Aorta (tissue), 5 donors: ENCODE measurements around the gene PRRC2B. TPM values are rescaled to one million over a fixed set of nuclear protein-coding genes. Genes with fewer than 3 reads are reported as not detected.

Experiments used
- ATAC-seq: fragments of 200-7000 bp; cut with Tn5 transposase; one replicate; pipeline ENCODE4 v1.9.1; 2022; ENCODE audit warnings: moderate library complexity; ENCODE audit not compliant: low FRiP score
- DNase-seq, 2 donors: peaks; one replicate each; pipeline ENCODE4 v3.0.0-alpha.2; 2020
- H3K27ac ChIP-seq, 2 donors: one replicate each; pipeline ENCODE4 v1.5.1; 2013; ENCODE audit warnings: low read length in 2 of 2, mild to moderate bottlenecking in 2 of 2, moderate library complexity in 2 of 2, control low read depth in 1 of 2, inconsistent platforms in 1 of 2, low read depth in 1 of 2
- H3K27me3 ChIP-seq, 2 donors: one replicate each; pipeline ENCODE4 v1.6.1; 2013; ENCODE audit warnings: control low read depth in 1 of 2, low read length in 1 of 2, mild to moderate bottlenecking in 1 of 2, moderate library complexity in 1 of 2; ENCODE audit not compliant: insufficient read depth in 2 of 2, control insufficient read depth in 1 of 2
- H3K36me3 ChIP-seq, 2 donors: one replicate each; pipeline ENCODE4 v1.6.1; 2013; ENCODE audit warnings: control low read depth in 1 of 2, low read length in 1 of 2, mild to moderate bottlenecking in 1 of 2; ENCODE audit not compliant: insufficient read depth in 2 of 2, control insufficient read depth in 1 of 2
- H3K4me1 ChIP-seq, 2 donors: one replicate each; pipeline ENCODE4 v1.6.1; 2013; ENCODE audit warnings: low read length in 2 of 2, control low read depth in 1 of 2, mild to moderate bottlenecking in 1 of 2, moderate library complexity in 1 of 2; ENCODE audit not compliant: insufficient read depth in 2 of 2, control insufficient read depth in 1 of 2
- H3K4me3 ChIP-seq, 2 donors: one replicate each; pipeline ENCODE4 v1.5.1; 2013; ENCODE audit warnings: low read length in 2 of 2, control low read depth in 1 of 2, mild to moderate bottlenecking in 1 of 2
- H3K9me3 ChIP-seq: one replicate; pipeline ENCODE4 v1.6.1; 2013; ENCODE audit warnings: mild to moderate bottlenecking, low read length; ENCODE audit not compliant: control insufficient read depth
- WGBS, 2 donors: extraction: QIAGEN DNeasy Blood & Tissue Kit; methylation state at CpG; one replicate each; pipeline ENCODE4 v1.1.7; 2013; 5-methylcytosine and 5-hydroxymethylcytosine counted together
- intact Hi-C, 2 donors: fragments of 100-400 bp; cut with DNase I; formaldehyde crosslinking; loops; one replicate each; pipeline versions ENCODE4 v1.14.2 to v1.15.0; 2022
- polyA plus RNA-seq, 2 donors: library from polyadenylated mRNA; stranded (reverse); fragments of 200-250 nt; gene quantifications; one replicate each; pipeline ENCODE4 v1.2.3, GENCODE V29; 2013
- total RNA-seq, 2 donors: library from RNA; stranded (reverse); fragmentation: NEBNext Ultra II Directional; extraction: Animal tissue kit (Norgen Biotek cat#: 25700); gene quantifications; one replicate each; pipeline ENCODE4 v1.2.1, GENCODE V29; 2021
- donor health status: healthy with polysubstance abuse.
- donor health status: Bipolar disorder and iron deficiency.
- donor health status: DM: no; HTN: no; CAD: no.
- donor health status: DM: no; HTN: no; CAD: no.
- donor health status: DM: yes; HTN: yes; CAD: no.

The PRRC2B gene
- total and polyA plus RNA-seq, 4 donors: 23.9 to 263 (median 125) TPM

GRCh38 chr9:131530920-131531832 is 137.3 kb downstream of the PRRC2B start, which contains the start of gene UCK1:
UCK1 (minus strand) TSS chr9:131531263; CDS start chr9:131531174, 89 bp downstream.
- peak within 1 kb of the TSS in 1 of 2 donors; percentile 30 for H3K27ac ChIP-seq
- no peaks in the 10 kb centered on the region for H3K9me3 ChIP-seq
- WGBS, 2 donors: 5 to 6% methylated on average over 61 to 103 of the region's 103 CpGs
- intact Hi-C loops: no loop called here
- no peaks in the 10 kb centered on the region for H3K4me1 ChIP-seq
- DNase-seq (peak; percentile 88 to 92), ATAC-seq (peak; percentile 96)
- H3K36me3 ChIP-seq: peaks cover 0 to 2% of the 10 kb centered on the region in 2 donors
- H3K27me3 ChIP-seq: no peaks in the 10 kb centered on the region
- peak within 1 kb of the TSS; percentile 80 to 98 for H3K4me3 ChIP-seq

DNA sequence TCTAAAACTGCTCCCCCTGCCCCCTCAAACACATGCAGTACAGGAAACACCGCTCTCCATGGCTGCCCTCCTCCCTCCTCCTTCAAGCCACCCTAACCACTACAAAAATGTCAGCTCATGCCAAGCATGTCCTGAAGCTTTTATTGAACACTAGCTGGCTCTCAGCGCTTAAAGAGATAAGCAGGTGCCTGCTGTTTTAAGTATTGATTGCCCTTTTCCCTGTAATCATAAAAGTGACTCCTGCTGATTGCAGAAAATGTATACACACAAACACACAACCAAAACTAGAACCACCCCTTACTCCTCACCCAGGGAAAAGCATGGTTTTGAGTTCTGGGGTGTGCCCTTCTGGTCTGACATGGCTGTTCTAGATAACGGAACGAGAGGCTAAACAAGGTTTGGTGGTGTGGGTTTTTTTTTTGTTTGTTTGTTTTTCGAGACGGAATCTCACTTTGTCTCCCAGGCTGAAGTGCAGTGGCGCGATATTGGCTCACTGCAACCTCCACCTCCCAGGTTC is 140.9 kb downstream of the PRRC2B start:
- 63 to 65% methylated on average over 8 of the region's 8 CpGs for WGBS, 2 donors
- Histone ChIP-seq H3K27me3 (no peaks in the 10 kb centered on the region), H3K27ac (no peak overlapping the region), H3K4me3 (no peak overlapping the region), H3K9me3 (no peaks in the 10 kb centered on the region), H3K36me3 (no peaks in the 10 kb centered on the region), H3K4me1 (no peaks in the 10 kb centered on the region)
- DNase-seq (no peak), ATAC-seq (no peak)
- intact Hi-C loops: no loop called here

- WGBS, 2 donors: 94% methylated on average over 19 of the region's 19 CpGs
- Histone ChIP-seq H3K36me3 (no peaks in the 10 kb centered on the region), H3K27ac (no peak overlapping the region), H3K4me3 (no peak overlapping the region), H3K9me3 (no peaks in the 10 kb centered on the region), H3K4me1 (no peaks in the 10 kb centered on the region), H3K27me3 (no peaks in the 10 kb centered on the region)
- no peak for DNase-seq
- intact Hi-C loops: no loop called here
- ATAC-seq: no peak
Observed at GRCh38 chr9:131537946-131538345, 144.1 kb downstream of the PRRC2B start.

DNA sequence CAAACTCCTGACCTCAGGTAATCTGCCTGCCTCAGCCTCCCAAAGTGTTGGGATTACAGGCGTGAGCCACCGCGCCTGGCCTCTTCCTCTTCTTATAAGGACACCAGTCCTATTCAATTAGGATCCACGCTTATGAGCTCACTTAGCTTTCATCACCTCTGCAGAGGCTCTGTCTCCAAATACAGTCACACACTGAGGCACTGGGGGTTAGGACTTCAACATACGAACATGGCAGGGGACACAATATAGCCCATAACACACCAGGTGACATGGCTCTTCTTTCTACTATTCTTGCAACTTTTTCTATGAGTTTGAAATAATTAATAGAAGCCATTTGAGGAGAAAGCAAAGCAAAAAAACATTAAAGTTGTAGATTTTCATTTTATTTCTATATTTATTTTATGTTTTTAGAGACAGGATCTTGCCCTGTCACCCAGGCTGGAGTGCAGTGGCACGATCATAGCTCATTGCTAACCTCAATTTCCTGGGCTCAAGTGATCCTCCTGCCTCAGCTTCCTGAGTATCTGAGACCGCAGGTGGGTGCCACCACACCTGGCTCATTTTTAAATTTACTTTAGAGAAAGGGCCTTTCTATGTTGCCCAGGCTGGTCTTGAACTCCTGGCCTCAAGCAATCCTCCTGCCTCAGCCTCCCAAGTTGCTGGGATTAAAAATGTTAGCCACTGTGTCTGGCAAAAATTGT is 145.5 kb downstream of the PRRC2B start:
- 87 to 89% methylated on average over 7 of the region's 7 CpGs for WGBS, 2 donors
- H3K4me1 ChIP-seq: no peaks in the 10 kb centered on the region
- no peak for DNase-seq
- intact Hi-C loops: no loop called here
- H3K36me3 ChIP-seq: no peaks in the 10 kb centered on the region
- ATAC-seq: no peak
- H3K9me3 ChIP-seq: peaks cover 7% of the 10 kb centered on the region
- no peak overlapping the region for H3K27ac ChIP-seq
- H3K27me3 ChIP-seq: no peaks in the 10 kb centered on the region
- no peak overlapping the region for H3K4me3 ChIP-seq

DNA sequence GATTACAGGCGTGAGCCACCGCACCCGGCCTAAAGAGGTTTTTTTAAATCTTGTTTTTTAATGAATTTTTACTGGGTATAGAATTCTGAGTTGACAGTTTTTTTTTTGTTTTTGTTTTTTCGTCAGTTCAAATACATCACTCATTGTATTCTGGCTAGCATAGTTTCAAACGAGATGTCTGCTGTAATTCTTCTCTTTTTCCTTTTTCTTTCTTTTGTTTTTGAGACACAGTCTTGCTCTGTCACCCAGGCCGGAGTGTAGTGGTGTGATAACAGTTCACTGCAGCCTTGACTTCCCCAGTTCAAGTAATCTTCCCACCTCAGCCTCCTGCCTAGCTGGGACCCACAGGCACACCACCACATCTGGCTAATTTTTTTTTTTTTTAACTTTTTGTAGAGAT is 149.3 kb downstream of the PRRC2B start:
- Histone ChIP-seq H3K27me3 (no peaks in the 10 kb centered on the region), H3K27ac (no peak overlapping the region), H3K36me3 (no peaks in the 10 kb centered on the region), H3K9me3 (peaks cover 8% of the 10 kb centered on the region), H3K4me1 (no peaks in the 10 kb centered on the region), H3K4me3 (no peak overlapping the region)
- WGBS, 2 donors: 91 to 93% methylated on average over 6 of the region's 6 CpGs
- DNase-seq: no peak
- intact Hi-C loops: no loop called here
- ATAC-seq: no peak

DNA sequence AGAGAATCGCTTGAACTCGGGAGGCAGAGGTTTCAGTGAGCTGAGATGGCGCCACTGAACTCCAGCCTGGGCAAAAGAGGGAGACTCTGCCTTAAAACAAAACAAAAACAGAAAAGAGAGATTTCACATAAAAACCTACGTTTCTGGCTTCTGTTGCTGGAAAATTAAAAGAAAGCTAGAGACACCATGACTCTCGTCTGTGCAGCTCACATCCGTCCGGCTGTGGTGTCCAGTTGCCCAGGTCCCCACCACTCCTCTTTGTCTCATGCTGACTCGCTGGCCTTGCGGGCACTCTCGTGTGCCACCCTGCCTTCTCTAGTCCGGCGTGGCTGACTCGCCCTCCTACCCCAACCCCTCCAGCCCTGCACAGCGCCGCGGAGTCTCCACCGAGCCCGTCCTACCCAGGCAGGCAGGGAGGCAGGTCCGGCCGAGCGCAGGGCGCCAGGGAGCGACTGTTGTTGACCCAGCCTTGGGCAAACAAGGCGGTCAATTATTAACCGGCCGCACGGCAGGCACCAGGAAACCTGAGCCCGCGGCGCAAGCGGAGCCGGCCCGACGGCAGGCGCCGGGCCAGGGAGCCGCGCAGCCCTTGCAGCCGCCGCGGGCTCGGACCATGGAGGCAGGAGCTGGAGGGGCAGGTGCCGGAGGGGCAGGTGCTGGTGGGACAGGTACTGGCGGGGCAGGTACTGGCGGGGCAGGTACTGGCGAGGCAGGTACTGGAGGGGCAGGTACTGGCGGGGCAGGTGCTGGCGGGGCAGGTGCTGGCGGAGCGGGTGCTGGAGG is 151.3 kb downstream of the PRRC2B start, which contains the start of gene PRRT1B:
Gene PRRT1B, plus strand, starts transcription at position 521 of the 783 bp plus-strand sequence. Its CDS starts 93 bp downstream, at position 614.
- Histone ChIP-seq H3K9me3 (peaks cover 8% of the 10 kb centered on the region), H3K4me1 (no peaks in the 10 kb centered on the region), H3K36me3 (no peaks in the 10 kb centered on the region), H3K27ac (no peak within 1 kb of the TSS), H3K27me3 (no peaks in the 10 kb centered on the region), H3K4me3 (no peak within 1 kb of the TSS)
- 13 to 16% methylated on average over 47 to 50 of the region's 50 CpGs for WGBS, 2 donors
- ATAC-seq (no peak), DNase-seq (peak in 1 of 2 donors; percentile 35)
- intact Hi-C loops: no loop called here

DNA sequence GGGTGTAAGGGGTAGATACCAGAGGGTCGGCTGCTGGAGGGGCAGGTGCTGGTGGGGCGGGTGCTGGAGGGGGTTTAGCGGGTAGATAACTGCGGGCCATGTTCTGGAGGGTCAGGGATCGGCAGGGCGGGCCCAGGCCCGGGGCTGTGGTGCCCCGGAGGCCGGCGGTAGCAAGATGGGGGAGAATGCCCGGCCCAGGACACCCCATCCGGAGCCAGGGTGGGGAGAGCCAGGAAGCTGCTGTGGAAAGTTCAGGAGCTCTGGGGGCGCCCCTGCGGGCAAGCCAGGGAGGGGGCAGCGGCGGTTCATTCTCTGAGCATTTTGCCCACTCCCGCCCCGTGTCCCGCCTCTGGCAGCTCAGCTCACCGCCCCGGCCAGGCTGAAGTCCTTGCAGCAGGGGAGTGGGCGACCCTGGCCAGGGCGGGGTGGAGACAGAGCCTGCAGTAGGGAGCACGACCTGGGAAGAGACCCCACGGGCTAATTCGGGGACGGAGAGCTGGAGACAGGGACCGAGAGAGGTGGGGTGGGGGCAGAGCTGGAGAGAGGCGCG is 152.0 kb downstream of the PRRC2B start:
- H3K27ac ChIP-seq: no peak overlapping the region
- WGBS, 2 donors: 2 to 3% methylated on average over 28 to 30 of the region's 30 CpGs
- H3K4me3 ChIP-seq: no peak overlapping the region
- no peaks in the 10 kb centered on the region for H3K4me1 ChIP-seq
- no peaks in the 10 kb centered on the region for H3K27me3 ChIP-seq
- no peaks in the 10 kb centered on the region for H3K36me3 ChIP-seq
- DNase-seq (peak in 1 of 2 donors; percentile 37), ATAC-seq (peak; percentile 15)
- H3K9me3 ChIP-seq: peaks cover 8% of the 10 kb centered on the region
- intact Hi-C loops: no loop called here
